ENCODE measurements around the gene FBN2. TPM values are rescaled to one million over a fixed set of nuclear protein-coding genes. Genes with fewer than 3 reads are reported as not detected.

FBN2 gene
- total RNA-seq, 1 donor from 2014 or later: 6.6 TPM

- Mint-ChIP-seq H3K27me3 (no peaks in the 10 kb centered on the region), H3K4me1 (ENCODE audit: low read depth) (no peaks in the 10 kb centered on the region), H3K9me3 (ENCODE audit: low read depth) (peaks cover 14% of the 10 kb centered on the region), H3K27ac (no peak overlapping the region), H3K36me3 (ENCODE audit: insufficient read depth) (no peaks in the 10 kb centered on the region), H3K4me3 (ENCODE audit: low read depth) (no peak overlapping the region)
- DNase-seq (ENCODE audit: low spot score, unreplicated experiment): no peak
- no peak for TF ChIP-seq CTCF (IDR thresholded peaks at IDR 0.05; ENCODE audit: unreplicated experiment)
Measured at GRCh38 chr5:128228008-128228407, 310.0 kb downstream of the FBN2 start.

- H3K36me3 Mint-ChIP-seq (ENCODE audit: insufficient read depth): no peaks in the 10 kb centered on the region
- no peaks in the 10 kb centered on the region for H3K4me1 Mint-ChIP-seq (ENCODE audit: low read depth)
- no peak for TF ChIP-seq CTCF (IDR thresholded peaks at IDR 0.05; ENCODE audit: unreplicated experiment)
- no peak for DNase-seq (ENCODE audit: low spot score, unreplicated experiment)
- peaks cover 3% of the 10 kb centered on the region for H3K9me3 Mint-ChIP-seq (ENCODE audit: low read depth)
- H3K4me3 Mint-ChIP-seq (ENCODE audit: low read depth): no peak overlapping the region
- H3K27me3 Mint-ChIP-seq: no peaks in the 10 kb centered on the region
- no peak overlapping the region for H3K27ac Mint-ChIP-seq
Measured at GRCh38 chr5:128225245-128226030, 312.6 kb downstream of the FBN2 start.

GRCh38 chr5:128224336-128224735 is 313.7 kb downstream of the FBN2 start:
- no peaks in the 10 kb centered on the region for H3K27me3 Mint-ChIP-seq
- H3K36me3 Mint-ChIP-seq (ENCODE audit: insufficient read depth): no peaks in the 10 kb centered on the region
- no peak overlapping the region for H3K27ac Mint-ChIP-seq
- DNase-seq (ENCODE audit: low spot score, unreplicated experiment): no peak
- H3K4me3 Mint-ChIP-seq (ENCODE audit: low read depth): no peak overlapping the region
- no peaks in the 10 kb centered on the region for H3K9me3 Mint-ChIP-seq (ENCODE audit: low read depth)
- no peak for TF ChIP-seq CTCF (IDR thresholded peaks at IDR 0.05; ENCODE audit: unreplicated experiment)
- H3K4me1 Mint-ChIP-seq (ENCODE audit: low read depth): no peaks in the 10 kb centered on the region

- no peaks in the 10 kb centered on the region for H3K36me3 Mint-ChIP-seq (ENCODE audit: insufficient read depth)
- no peaks in the 10 kb centered on the region for H3K27me3 Mint-ChIP-seq
- no peaks in the 10 kb centered on the region for H3K4me1 Mint-ChIP-seq (ENCODE audit: low read depth)
- no peak for TF ChIP-seq CTCF (IDR thresholded peaks at IDR 0.05; ENCODE audit: unreplicated experiment)
- no peak overlapping the region for H3K27ac Mint-ChIP-seq
- no peaks in the 10 kb centered on the region for H3K9me3 Mint-ChIP-seq (ENCODE audit: low read depth)
- no peak for DNase-seq (ENCODE audit: low spot score, unreplicated experiment)
- H3K4me3 Mint-ChIP-seq (ENCODE audit: low read depth): no peak overlapping the region
Measured at GRCh38 chr5:128220841-128221240, 317.2 kb downstream of the FBN2 start.

GRCh38 chr5:128216860-128217531 is 321.0 kb downstream of the FBN2 start:
- Mint-ChIP-seq H3K27me3 (peaks cover 6% of the 10 kb centered on the region), H3K9me3 (ENCODE audit: low read depth) (no peaks in the 10 kb centered on the region), H3K4me3 (ENCODE audit: low read depth) (no peak overlapping the region), H3K4me1 (ENCODE audit: low read depth) (peaks cover 2% of the 10 kb centered on the region), H3K36me3 (ENCODE audit: insufficient read depth) (no peaks in the 10 kb centered on the region), H3K27ac (no peak overlapping the region)
- no peak for DNase-seq (ENCODE audit: low spot score, unreplicated experiment)
- TF ChIP-seq CTCF (IDR thresholded peaks at IDR 0.05; ENCODE audit: unreplicated experiment): no peak
